HG03575 (cell line): Measurements from ENCODE around the gene CDK8.

Experiments
- ATAC-seq: cut with Tn5 transposase; IDR thresholded peaks from one replicate; pipeline ENCODE4 v1.9.1; 2021; ENCODE audit not compliant: unreplicated experiment, insufficient number of reproducible peaks, low FRiP score; ENCODE audit errors: extremely low read depth

CDK8 gene

DNA sequence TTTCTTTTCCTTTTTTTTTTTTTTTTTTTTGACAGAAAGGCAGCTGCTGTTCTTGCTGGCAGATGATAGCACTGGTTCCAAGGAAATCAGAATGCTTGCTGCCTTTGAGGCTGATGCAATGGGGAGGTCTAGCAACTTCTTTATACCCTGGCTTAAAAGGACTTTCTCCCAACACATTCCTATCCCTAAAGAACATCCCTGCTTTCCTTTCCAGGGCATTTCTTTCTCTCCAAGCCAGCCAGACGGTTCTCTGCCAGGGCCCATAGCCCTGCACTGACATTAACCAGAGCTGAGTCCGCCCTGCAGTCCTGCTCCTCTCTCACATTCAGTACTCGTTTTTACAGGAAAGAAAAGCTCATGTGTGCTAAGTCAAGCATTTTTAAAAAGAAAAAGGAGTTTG lies 169.7 kb downstream of the CDK8 start:
- ATAC-seq: no peak

DNA sequence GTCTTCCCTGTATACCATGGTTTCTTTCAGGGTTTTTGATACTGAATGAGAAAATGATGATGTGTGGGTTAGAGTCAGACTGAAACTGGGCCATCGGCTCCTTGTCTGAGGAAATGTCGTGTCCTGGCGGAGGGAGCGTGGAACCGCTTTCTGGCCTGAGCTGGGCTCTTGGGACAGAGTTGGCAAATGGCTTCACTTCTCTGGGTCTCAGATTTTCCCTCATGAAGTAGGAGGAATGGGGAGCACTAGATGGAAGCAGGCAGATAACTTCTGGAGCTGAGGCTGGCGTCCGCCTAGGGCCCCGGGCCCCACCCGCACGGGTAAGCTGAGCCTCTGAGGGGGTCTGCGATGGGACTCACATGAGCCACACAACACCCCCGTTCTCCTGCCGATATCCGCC lies 170.3 kb downstream of the CDK8 start:
- ATAC-seq: no peak

DNA sequence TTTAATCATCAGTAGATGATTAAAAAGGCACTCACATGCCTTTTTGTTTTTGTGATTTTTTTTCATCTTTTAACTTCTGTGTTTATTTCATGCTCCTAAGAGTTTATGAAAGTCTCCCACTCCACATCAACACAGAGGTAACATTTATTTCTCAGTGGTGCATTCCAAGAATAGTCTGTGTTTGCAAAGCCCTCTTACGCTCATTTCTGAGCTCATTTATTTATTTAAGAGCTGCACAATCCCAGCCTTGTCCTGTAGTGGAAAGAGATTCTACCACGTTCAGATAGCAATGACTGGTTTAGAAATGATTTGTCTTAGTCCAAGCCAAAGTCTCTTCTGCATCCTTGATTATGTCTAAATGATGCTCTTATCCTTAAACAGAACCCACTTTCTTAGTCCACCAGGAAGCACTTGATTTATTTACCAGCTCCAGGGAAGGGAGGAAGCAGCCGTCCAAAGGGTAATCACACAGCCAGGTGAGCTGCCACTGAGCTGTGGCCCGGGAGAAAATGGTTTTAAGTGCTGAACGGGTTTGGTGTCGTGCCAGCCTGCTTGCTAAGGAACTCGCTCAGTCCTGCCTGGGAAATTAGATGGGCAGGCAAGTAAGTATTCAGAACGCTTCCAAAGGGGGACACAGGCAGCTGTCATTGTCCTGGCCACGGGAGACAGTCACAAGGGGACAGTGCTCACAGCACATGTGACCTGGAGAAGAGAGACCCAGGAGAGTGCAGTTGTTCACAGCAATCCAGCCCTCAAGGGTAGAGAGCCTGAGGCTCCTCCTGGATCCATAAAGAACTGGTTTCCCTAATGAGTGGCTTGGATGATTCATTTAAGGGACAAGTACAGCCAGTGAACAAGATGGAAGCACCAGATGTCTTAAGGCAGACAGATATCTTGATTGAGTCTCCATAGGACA lies 171.8 kb downstream of the CDK8 start:
- no peak for ATAC-seq

DNA sequence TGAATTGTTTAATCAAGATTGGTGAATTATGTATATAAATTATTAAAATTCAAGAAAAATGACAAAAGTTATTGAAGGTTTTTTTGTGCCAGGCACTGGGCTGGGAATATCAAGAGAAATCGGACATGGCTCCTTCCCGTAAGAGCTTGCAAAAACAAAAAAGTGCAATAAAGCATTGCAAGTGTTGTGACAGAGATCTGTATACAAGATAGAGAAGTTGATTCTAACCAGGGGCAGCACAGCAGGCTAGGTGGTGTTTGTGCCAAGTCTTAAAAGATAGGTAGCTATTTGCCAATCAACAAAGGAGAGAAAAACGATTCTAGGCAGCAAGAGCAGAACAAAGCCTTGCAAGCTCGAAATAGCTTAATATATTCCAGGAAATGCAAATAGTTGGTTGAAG lies 179.8 kb downstream of the CDK8 start:
- ATAC-seq: no peak

DNA sequence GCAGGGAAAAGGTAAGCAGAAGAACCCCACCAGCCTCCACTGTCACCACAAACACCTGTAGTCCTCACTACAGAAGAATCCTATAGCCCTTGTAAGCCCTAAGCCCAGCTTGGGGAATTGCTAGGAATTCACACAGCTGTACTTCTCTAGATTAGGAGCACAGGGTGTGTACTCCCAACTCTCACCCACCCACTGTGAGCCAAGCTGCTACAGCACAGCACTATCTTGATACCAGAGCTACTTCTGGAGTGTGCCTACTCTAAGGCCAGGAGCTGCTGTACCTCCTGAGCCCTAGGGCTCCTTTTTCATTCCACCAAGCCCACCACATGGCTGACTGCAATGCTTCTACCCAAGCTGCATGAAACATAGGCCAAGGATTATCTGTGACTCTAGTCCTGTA lies 181.2 kb downstream of the CDK8 start:
- no peak for ATAC-seq

DNA sequence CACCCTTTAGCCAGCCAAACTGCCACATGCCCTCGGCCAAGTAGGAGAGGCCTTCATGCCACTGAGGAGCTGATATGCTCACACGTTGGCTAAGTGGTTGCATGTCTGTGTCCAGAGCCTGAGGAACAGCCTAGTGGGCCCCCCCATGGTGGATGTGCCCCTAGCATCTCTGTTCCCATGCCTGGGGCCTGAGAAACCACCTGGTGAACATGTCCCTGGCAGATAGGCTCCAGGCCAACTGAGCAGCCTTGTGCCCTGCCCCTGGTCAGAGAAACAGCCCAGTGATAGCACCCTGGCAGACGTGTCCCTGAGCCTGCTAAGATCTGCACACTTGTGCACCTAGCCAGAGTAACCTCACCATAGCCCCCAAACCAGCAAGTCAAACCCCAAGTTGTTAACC lies 181.7 kb downstream of the CDK8 start:
- ATAC-seq: no peak

DNA sequence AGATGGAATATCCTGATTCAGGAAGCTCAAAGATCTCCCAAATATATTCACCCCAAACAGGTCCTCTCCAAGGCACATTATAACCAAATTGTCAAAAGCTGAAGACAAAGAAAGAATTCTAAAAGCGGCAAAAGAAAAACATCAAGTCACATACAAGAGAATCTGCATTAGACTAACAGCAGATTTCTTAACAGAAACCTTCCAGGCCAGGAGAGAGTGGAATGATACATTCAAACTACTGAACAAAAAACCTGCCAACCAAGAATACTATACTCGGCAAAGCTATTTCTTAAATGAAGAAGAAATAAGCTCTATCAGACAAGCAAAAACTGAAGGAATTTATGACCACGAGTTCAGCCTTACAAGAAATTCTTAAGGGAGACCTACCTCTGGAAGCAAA lies 183.0 kb downstream of the CDK8 start:
- no peak for ATAC-seq

DNA sequence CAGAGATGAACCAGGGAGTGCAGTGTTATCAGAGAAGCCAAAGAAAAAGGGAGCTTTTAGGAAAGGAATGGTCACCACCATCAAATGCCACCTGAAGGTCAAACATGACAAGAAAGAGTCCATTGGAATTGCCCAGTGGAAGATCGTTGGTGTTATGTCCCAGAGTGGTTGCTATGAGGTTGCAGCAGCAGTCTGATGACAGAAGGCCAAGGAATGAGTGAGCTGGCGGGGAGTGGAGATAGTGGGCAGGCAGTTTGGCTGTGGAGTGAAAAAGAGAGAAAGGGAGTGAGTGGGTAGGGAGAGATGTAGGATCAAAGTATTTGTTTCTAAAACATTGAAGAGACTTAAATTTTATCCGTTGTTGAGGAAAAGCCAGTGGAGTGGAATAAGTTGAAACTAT lies 186.2 kb downstream of the CDK8 start:
- no peak for ATAC-seq

DNA sequence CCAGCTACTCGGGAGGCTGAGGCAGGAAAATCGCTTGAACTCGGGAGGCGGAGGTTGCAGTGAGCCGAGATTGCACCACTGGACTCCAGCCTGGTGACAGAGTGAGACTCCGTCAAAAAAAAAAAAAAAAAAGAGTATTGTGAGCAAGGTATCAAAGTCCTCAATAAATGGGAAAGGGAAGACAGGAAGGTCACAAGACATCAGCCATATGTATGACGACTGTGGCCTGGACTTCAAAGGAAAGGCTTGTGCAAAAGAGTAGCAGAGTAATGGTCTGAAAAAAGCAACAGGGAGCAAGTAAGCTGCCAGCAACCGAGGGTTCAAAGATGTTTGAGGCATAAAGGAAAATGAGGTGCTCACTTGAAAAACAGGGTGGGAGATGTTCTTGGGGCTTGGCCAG lies 187.5 kb downstream of the CDK8 start:
- ATAC-seq: no peak

DNA sequence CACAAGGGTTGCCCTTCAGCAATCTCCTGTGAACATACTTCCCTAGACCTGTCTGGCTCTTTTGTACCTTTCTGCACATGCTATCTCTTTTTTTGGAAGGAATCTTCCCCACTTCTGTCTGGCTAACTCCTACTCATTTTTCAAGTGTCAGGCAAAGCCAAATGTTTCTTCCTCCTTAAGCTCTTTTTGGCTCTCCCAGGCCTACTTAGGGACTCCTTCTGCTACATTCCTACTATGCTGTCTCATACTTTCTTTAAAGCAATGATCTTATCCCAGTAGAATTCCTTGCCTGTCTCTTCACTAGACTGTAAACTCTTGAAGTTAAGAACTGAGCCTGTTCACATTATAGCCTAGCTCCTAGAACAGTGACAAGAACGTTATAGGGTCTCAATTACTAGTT lies 188.6 kb downstream of the CDK8 start:
- ATAC-seq: no peak

DNA sequence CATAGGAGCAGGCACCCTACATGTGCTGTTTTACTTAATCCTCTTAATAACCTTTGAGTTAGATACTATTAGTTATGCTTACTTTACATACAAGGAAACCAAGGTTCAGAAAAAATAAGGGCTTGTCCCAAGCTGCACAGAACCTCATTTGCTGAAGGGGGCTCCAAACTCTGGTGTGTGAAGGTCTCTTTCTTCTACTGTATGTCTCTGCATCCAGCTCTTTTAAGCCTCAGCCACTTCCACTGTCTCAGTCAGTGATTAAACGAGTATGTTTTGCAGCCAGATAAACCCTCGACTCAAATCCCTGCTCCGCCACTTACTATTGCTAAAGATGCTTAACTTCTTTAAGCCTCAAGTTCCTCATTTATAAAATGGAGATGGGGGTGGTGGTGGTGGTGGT lies 191.2 kb downstream of the CDK8 start:
- no peak for ATAC-seq

DNA sequence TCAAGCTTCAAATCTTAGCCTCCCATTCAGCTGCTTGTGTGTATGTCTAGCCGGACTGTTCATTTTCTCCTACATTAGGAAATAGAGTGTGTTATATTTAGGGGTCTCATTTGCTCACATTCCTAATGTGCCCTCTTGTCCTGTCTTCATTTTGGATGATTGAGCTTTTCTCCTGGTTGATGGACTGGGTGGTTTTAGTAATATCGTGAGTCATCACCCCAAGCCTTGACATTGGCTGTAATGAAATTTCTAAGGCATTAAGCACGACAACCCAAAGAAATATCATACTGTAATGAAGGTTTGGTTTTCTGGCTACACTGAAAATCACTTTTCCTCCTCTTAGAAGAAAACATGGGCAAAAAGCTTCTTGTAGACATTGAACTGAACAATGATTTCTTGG lies 192.8 kb downstream of the CDK8 start:
- no peak for ATAC-seq

DNA sequence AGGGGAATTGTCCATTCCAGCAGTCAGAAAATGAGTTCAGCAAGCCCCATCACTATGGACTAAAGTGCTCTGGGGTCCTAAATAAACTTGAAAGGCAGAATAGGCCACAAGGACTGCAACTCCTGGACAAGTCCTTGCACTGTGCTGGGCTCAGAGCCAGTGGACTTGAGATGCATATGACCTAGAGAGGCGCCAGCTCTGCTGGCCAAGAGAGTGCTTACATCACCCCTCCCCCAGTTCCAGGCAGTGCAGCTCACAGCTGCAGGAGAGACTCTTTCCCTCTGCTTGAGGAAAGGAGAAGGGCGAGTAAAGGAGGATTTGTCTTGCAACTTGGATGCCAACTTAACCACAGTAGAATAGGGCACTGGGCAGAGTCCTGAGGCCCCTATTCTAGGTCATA lies 194.1 kb downstream of the CDK8 start:
- ATAC-seq: no peak

DNA sequence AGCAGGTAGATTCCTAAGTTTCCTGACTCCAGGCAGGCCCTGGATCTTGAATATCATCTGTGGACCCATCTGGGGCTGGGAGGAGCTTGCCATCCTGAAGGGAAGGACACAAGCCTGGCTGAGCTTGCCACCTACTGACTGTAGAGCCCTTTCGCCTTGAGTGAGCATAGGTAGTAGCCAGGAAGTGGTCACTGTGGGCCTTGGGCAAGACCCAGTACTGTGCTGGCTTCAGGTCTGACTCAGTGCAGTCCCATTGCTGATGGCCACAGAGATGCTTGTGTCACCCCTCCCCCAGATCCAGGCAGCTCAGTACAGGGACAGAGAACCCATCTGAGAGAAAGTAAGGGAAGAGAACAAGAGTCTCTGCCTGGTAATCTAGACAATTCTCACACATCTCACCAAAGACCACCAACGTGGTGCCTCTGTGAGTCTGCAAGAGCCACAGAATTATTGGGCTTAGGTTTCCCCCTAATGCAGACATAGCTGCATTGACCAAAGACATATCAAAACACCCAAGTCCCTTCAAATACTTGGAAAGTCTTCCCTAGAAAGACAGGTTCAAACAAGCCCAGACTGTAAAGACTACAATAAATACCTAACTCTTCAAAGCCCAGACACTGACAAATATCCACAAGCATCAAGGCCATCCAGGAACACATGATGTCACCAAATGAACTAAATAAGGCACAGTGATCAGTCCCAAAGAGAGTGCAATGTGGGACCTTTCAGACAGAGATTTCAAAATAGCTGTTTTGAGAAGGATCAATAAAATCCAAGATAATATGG lies 195.3 kb downstream of the CDK8 start:
- ATAC-seq: no peak
